Measurements from ENCODE around the gene CEP43. TPM values are rescaled to one million over a fixed set of nuclear protein-coding genes. Genes with fewer than 3 reads are reported as not detected.

Gene CEP43
- polyA plus RNA-seq, 1 donor, result 14.3 TPM

DNA sequence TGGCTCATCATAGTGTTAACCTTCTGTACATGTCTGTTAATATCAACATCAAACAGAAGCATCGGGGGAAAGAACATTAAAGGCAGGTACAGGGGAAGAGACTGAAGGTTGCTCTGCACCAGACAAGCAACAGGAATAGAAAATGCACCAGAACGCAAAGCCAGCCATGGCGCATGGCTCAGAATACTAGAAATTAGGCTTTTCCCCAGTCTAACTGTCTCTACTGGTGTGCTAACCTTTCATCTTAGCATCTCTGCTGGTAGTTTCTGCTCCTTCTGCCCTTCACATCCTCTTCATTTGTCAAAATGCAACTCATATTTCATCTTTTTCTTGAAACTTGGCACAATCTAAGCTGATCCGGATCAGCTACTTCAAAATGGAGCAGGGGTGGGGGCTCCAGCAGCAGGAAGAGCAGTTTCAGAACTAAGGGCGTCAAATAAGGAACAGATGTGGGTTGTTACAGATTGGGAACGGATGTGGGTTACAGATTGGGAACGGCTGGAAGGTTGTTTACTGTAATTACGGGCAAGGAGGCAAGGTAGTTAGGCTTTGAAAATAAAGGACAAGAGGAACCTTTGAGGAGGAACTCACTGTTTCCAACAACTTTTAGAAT, 29.7 kb upstream of the CEP43 start:
- DNase-seq, result no peak

- no peak for DNase-seq
Measured at GRCh38 chr6:166970091-166970490, 29.1 kb upstream of the CEP43 start.

DNA sequence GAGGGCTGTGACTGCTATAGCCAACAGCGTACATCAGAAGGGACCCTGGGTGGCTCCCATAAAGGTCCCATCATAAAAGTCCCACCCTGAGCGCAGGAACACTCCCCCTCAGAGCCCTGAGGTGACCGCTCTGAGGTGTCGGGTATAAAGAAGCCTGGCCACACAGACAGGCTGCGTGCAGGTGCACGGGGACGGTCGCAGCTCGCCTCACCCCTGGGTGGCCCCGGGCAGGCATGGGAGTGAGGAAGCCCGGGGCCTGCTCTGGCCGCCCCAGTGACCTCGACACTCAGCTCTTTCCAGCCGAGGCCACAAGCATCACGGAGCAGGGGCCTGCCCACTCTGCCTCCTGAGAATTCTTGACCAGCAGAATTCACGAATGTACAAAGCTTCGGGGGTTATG, 28.4 kb upstream of the CEP43 start:
- DNase-seq, result no peak

GRCh38 chr6:166971271-166971670, 27.9 kb upstream of the CEP43 start:
- no peak for DNase-seq

GRCh38 chr6:166972101-166972500, 27.1 kb upstream of the CEP43 start:
- DNase-seq, result no peak

DNA sequence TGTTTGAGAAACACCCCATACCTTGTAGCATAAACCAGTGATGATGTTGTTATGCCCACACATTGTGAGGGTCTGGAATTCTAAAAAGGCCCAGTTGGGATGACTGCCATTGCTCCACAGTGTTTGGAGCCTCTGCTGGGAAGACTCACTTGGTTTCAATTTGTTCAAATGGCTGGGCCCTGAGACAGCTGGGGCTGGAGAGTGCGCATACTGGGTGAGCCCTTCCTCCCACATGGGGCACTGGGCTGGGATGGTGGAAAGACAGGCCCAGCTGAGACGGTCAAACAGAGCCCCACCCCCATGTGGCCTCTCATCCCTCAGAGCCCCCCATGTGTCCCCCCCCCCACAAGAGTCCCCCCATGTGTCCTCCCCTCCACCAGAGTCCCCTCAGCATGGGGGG, 22.6 kb upstream of the CEP43 start:
- DNase-seq, result no peak

- DNase-seq, result no peak
Measured at GRCh38 chr6:166977621-166978525, 21.3 kb upstream of the CEP43 start.

- no peak for DNase-seq
Measured at GRCh38 chr6:166980738-166981137, 18.5 kb upstream of the CEP43 start.

GRCh38 chr6:166987448-166987847, 11.7 kb upstream of the CEP43 start:
- no peak for DNase-seq

DNA sequence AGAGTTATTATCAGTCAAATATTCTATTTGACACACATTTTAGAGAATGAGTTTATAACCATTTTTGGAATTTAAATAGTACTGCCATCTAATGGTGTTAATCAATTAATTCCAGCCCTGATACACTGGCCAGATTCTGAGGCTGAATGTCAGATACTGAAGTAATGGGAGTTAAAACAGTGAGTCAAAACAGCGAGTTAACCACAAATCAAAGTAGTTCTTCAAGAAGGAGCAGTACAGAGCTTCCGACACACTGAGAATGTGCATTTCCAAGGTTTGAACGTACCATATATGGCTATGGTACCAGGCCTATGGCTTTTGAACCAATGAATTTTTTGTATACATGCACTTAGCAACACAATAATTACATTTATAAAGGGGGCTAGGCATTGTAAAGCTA, 11.3 kb upstream of the CEP43 start:
- no peak for DNase-seq

GRCh38 chr6:166988674-166989201, 10.5 kb upstream of the CEP43 start:
- no peak for DNase-seq

DNA sequence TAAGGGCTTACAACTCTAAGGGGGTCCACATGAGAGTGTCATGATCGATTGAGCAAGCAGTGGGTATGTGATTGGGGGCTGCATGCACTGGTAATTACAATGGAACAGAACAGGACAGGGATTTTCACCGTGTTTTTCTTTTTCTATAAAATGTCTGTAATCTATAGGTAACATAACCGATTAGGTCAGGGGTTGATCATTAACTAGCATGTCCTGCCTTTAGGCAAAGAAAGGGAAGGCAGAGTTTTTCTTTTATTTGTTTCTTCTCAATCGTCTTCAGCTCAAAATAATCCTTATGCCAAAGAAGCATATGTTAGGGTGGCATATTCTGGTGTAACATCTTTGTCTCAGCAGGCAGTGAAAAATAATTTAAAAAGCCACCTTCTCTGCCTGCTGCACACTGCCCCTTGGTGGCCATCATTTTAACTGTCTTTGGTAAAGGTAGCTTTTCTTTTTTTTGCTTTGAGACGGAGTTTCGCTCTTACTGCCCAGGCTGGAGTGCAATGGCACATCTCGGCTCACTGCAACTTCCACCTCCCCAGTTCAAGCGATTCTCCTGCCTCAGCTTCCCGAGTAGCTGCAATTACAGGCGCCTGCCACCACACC, 9.7 kb upstream of the CEP43 start:
- DNase-seq, result peak; percentile 15

GRCh38 chr6:166996406-166996805, 2.8 kb upstream of the CEP43 start:
- no peak for DNase-seq

DNA sequence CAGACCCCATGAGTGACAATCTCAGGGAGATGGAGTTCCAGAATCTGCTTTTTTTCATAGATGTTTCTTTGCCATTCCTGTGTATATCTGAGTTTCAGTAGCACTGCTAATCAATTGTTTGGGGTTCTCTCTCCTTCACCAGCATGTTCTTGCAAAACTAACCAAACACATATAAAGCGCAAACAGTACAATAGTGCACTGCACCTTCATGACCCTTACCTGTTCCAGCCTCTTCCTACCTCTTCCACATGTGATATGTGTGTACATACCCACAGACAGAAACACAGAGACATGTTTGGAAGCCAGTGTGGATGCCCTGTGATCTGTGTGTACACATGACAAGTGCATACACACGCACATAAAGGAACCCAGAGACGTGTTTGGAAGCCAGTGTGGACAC, 1.8 kb upstream of the CEP43 start:
- peak; percentile 4 for DNase-seq

DNA sequence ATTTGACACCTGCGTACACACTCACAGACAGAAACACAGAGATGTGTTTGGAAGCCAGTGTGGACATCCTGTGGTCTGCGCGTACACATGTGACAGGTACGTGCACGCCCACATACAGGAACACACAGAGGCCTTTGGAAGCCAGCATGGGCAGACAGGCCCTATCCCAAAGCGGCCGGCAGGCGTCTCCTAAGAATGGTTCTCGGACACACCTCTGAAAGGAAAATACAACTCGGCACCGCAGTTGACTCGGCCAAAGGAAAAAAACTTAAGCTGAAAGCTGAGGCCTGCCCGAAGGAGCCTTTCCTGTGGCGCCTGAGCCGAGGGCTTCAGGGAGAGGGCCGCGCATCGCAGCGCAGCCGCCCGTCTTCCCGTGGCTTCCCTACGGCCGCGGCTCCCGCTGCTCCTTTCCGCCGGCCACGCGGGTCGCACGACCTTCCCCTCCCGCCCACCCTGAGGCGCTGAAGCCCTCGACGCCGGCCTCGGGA, 1.4 kb upstream of the CEP43 start:
- DNase-seq, result peak; percentile 32

GRCh38 chr6:166998256-166999144, 697 bp upstream of the CEP43 start:
- DNase-seq, result peak; percentile 12

DNA sequence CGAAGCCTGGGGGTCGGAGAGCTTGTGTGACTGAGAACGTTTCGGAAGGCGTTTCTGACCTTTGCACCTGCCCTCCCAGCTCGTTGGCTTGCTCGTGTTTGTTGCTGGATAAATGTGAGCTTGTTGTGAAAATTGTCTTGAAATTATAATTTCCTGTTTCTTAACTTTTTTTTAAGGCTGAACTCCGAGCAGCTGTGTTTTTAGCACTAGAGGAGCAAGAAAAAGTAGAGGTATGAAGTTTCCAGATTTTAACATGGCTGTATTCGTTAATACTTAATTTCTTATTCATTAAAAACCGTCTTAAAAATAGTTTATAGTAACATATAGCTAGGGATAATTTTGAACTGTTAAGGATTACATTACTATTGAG, 672 bp downstream of the CEP43 start:
- DNase-seq, result no peak

DNA sequence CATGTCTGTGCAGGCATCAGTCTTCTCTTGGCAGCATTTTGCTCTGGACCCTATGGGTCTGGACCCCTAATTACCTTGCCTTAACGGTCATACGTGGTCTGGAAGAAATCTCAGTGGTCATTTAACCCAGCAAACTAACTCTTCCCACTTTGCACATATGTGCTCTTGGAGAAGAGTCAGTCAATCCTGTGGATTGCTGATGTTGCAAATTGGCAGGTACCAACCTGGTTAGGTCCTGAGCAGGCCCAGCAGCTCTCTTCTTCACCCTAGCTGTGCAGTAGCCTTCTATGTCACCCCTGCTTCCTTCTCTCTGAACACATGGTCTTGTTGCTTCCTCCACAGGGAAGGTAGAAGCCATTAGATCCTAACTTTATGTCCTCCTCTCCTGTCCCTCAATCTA, 1.6 kb downstream of the CEP43 start:
- no peak for DNase-seq

GRCh38 chr6:167005350-167006159, 6.4 kb downstream of the CEP43 start:
- peak; percentile 6 for DNase-seq

- DNase-seq, result no peak
Measured at GRCh38 chr6:167007985-167008384, 8.8 kb downstream of the CEP43 start.

- no peak for DNase-seq
Measured at GRCh38 chr6:167013067-167013466, 13.9 kb downstream of the CEP43 start.

Data from hindlimb muscle (tissue), 1 donor.